ENCODE data around the gene DAP3. TPM values are rescaled to one million over a fixed set of nuclear protein-coding genes. Genes with fewer than 3 reads are reported as not detected.
A peak's percentile ranks its signal among the peaks of the same experiment; 100 is the strongest.
"Not testable (repeated sequence)": the region's sequence is repeated elsewhere in the genome, so short reads cannot be mapped to it uniquely, and the experiment has no call there.

Gene DAP3
- total RNA-seq, 1 donor from 2014 or later: 122 TPM

GRCh38 chr1:155681776-155682175 lies 7.1 kb upstream of the DAP3 start:
- no peak for DNase-seq (ENCODE audit: low read depth)

- DNase-seq (ENCODE audit: low read depth): not testable (repeated sequence)
Observed at GRCh38 chr1:155687705-155688323, 1.1 kb upstream of the DAP3 start.

GRCh38 chr1:155688324-155689080 lies 389 bp upstream of the DAP3 start, which contains the start of gene YY1AP1:
TSS of gene YY1AP1 (minus strand) at chr1:155688774. CDS start at chr1:155680436, 8,338 bp downstream.
- peak; percentile 95 for DNase-seq (ENCODE audit: low read depth)

- DNase-seq (ENCODE audit: low read depth): no peak
Observed at GRCh38 chr1:155691992-155692528, 3.2 kb downstream of the DAP3 start.

GRCh38 chr1:155694167-155694566 lies 5.3 kb downstream of the DAP3 start:
- DNase-seq (ENCODE audit: low read depth): no peak

GRCh38 chr1:155695072-155695471 lies 6.2 kb downstream of the DAP3 start:
- no peak for DNase-seq (ENCODE audit: low read depth)

GRCh38 chr1:155695608-155696007 lies 6.7 kb downstream of the DAP3 start:
- no peak for DNase-seq (ENCODE audit: low read depth)

GRCh38 chr1:155696524-155696923 lies 7.6 kb downstream of the DAP3 start:
- no peak for DNase-seq (ENCODE audit: low read depth)

GRCh38 chr1:155697046-155697445 lies 8.2 kb downstream of the DAP3 start:
- DNase-seq (ENCODE audit: low read depth): no peak

- not testable (repeated sequence) for DNase-seq (ENCODE audit: low read depth)
Observed at GRCh38 chr1:155697616-155698015, 8.7 kb downstream of the DAP3 start.

GRCh38 chr1:155698382-155699038 lies 9.6 kb downstream of the DAP3 start:
- no peak for DNase-seq (ENCODE audit: low read depth)

GRCh38 chr1:155699062-155699461 lies 10.2 kb downstream of the DAP3 start:
- DNase-seq (ENCODE audit: low read depth): not testable (repeated sequence)

- DNase-seq (ENCODE audit: low read depth): not testable (repeated sequence)
Observed at GRCh38 chr1:155701675-155702074, 12.8 kb downstream of the DAP3 start.

- DNase-seq (ENCODE audit: low read depth): no peak
Observed at GRCh38 chr1:155703216-155703615, 14.3 kb downstream of the DAP3 start.

GRCh38 chr1:155704414-155704813 lies 15.5 kb downstream of the DAP3 start:
- DNase-seq (ENCODE audit: low read depth): not testable (repeated sequence)

- DNase-seq (ENCODE audit: low read depth): peak; percentile 15
Observed at GRCh38 chr1:155706139-155706538, 17.2 kb downstream of the DAP3 start.

GRCh38 chr1:155709391-155709790 lies 20.5 kb downstream of the DAP3 start:
- DNase-seq (ENCODE audit: low read depth): no peak

GRCh38 chr1:155711457-155711856 lies 22.6 kb downstream of the DAP3 start:
- DNase-seq (ENCODE audit: low read depth): not testable (repeated sequence)

- DNase-seq (ENCODE audit: low read depth): not testable (repeated sequence)
Observed at GRCh38 chr1:155712636-155713035, 23.7 kb downstream of the DAP3 start.

- no peak for DNase-seq (ENCODE audit: low read depth)
Observed at GRCh38 chr1:155713075-155713474, 24.2 kb downstream of the DAP3 start.

GRCh38 chr1:155715056-155715455 lies 26.2 kb downstream of the DAP3 start:
- not testable (repeated sequence) for DNase-seq (ENCODE audit: low read depth)

- no peak for DNase-seq (ENCODE audit: low read depth)
Observed at GRCh38 chr1:155715777-155716176, 26.9 kb downstream of the DAP3 start.
